Measurements from ENCODE around the gene PBX2. TPM values are rescaled to one million over a fixed set of nuclear protein-coding genes. Genes with fewer than 3 reads are reported as not detected.

PBX2 gene
- total RNA-seq, 1 donor from 2014 or later: 89.2 TPM

- Histone ChIP-seq H3K9me3 (no peaks in the 10 kb centered on the region), H3K4me1 (peaks cover 45% of the 10 kb centered on the region), H3K27me3 (ENCODE audit: low read depth) (no peaks in the 10 kb centered on the region), H3K36me3 (peaks cover 28% of the 10 kb centered on the region), H3K4me3 (peak within 1 kb of the TSS; percentile 76), H3K27ac (peak within 1 kb of the TSS; percentile 94)
- DNase-seq: peak; percentile 97
- intact Hi-C loops (cut with DNase I): no loop called here
- no peak for TF ChIP-seq CTCF (IDR thresholded peaks at IDR 0.05)
- peak; percentile 87 to 92 for ATAC-seq
Observed at GRCh38 chr6:32177788-32178546, 12.0 kb downstream of the PBX2 start, which contains the start of gene RNF5. Gene RNF5 (plus strand): TSS chr6:32178405. CDS start chr6:32178512, 107 bp downstream.

- intact Hi-C loops (cut with DNase I): no loop called here
- Histone ChIP-seq H3K9me3 (no peaks in the 10 kb centered on the region), H3K36me3 (peaks cover 22% of the 10 kb centered on the region), H3K4me1 (peaks cover 45% of the 10 kb centered on the region), H3K27ac (peak overlapping the region; percentile 94), H3K27me3 (ENCODE audit: low read depth) (no peaks in the 10 kb centered on the region), H3K4me3 (peak overlapping the region; percentile 76)
- peak; percentile 16 to 28 for ATAC-seq
- DNase-seq: no peak
- TF ChIP-seq CTCF (IDR thresholded peaks at IDR 0.05): no peak
Observed at GRCh38 chr6:32177183-32177787, 12.7 kb downstream of the PBX2 start.

GRCh38 chr6:32176476-32177182 lies 13.4 kb downstream of the PBX2 start:
- no peak for TF ChIP-seq CTCF (IDR thresholded peaks at IDR 0.05)
- peak overlapping the region; percentile 94 for H3K27ac ChIP-seq
- H3K4me3 ChIP-seq: peak overlapping the region; percentile 76
- intact Hi-C loops (cut with DNase I): no loop called here
- no peaks in the 10 kb centered on the region for H3K9me3 ChIP-seq
- H3K36me3 ChIP-seq: peaks cover 22% of the 10 kb centered on the region
- DNase-seq (no peak), ATAC-seq (peak in 1 of 2 donors; percentile 0)
- no peaks in the 10 kb centered on the region for H3K27me3 ChIP-seq (ENCODE audit: low read depth)
- H3K4me1 ChIP-seq: peaks cover 45% of the 10 kb centered on the region

- Histone ChIP-seq H3K36me3 (peaks cover 17% of the 10 kb centered on the region), H3K27me3 (ENCODE audit: low read depth) (no peaks in the 10 kb centered on the region)
- peak; percentile 78 to 82 for ATAC-seq
Observed at GRCh38 chr6:32175711-32176475, 14.1 kb downstream of the PBX2 start, which contains the start of gene AGPAT1. Gene AGPAT1 (minus strand): TSS chr6:32176084. CDS start chr6:32171496, 4,588 bp downstream.

More at GRCh38 chr6:32175711-32176475, 14.1 kb downstream of the PBX2 start, which contains the start of gene AGPAT1:
- peak within 1 kb of the TSS; percentile 76 for H3K4me3 ChIP-seq
- peak within 1 kb of the TSS; percentile 94 for H3K27ac ChIP-seq
- intact Hi-C loops (cut with DNase I): no loop called here
- peaks cover 45% of the 10 kb centered on the region for H3K4me1 ChIP-seq
- DNase-seq: peak; percentile 96
- no peaks in the 10 kb centered on the region for H3K9me3 ChIP-seq
- TF ChIP-seq CTCF (IDR thresholded peaks at IDR 0.05): no peak
